Stimulated activated naive CD4-positive, alpha-beta T cell (primary cell): ENCODE data around the gene CYP2R1.

ENCODE experiments used
- DNase-seq, 6 experiments: peaks; one replicate each; lab custom pipeline; 2025; lab: John Stamatoyannopoulos, UW

The CYP2R1 gene

GRCh38 chr11:14835496-14836492 is 56.2 kb downstream of the CYP2R1 start:
- DNase-seq: no peak
